Measurements from ENCODE around the gene MUC22.

DNA sequence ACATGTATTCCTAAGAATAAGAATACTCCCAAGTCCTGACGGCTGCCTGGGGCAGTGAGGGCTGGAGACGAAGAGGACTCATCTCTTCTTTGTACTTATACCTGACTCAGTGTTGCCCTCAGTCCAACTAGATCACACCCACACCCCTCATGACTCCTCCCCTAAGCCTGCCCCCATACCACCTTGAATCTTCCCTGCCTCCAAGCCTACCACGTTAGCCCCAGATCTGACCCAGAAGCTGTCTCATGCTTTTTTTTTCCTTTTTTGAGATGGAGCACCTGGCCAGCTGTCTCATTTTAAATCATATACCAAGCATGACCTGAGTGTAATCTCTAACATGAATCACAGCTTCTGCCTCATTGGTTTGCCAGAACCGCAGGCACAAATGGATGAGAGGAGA is 45.2 kb downstream of the MUC22 start:
- no peak for TF ChIP-seq CTCF (IDR thresholded peaks at IDR 0.05; ENCODE audit: insufficient read depth, low read length, poor library complexity, severe bottlenecking)
- no peak for TF ChIP-seq EZH2phosphoT487 (conservative IDR thresholded peaks at IDR 0.05; ENCODE audit: low read length)
